NCI-H446 (cell line): ENCODE measurements around the gene TBC1D3L.
"Not testable (repeated sequence)": the region's sequence is repeated elsewhere in the genome, so short reads cannot be mapped to it uniquely, and the experiment has no call there.

Experiments used
- DNase-seq, 2 experiments: peaks; one replicate each; lab custom pipeline; 2025; lab: John Stamatoyannopoulos, UW

TBC1D3L gene

GRCh38 chr17:37988960-37989359 lies at the start of gene TBC1D3L:
Gene TBC1D3L, minus strand, starts transcription at chr17:37989060. Its CDS starts 1,540 bp downstream, at chr17:37987520.
- not testable (repeated sequence) for DNase-seq

- not testable (repeated sequence) for DNase-seq
Observed at GRCh38 chr17:38003676-38004075, 14.8 kb upstream of the TBC1D3L start, which contains the start of gene TBC1D3D. Gene TBC1D3D, plus strand, starts transcription at chr17:38003976. Its CDS starts 1,585 bp downstream, at chr17:38005561.
